HL-60 (cell line): ENCODE measurements around the gene DIP2C.

ENCODE experiments used
- DNase-seq, 2 experiments: peaks; one replicate each; pipeline ENCODE4 v3.0.0-alpha.2; 2010 to 2020; ENCODE audit warnings: low read depth in 1 of 2, low spot score in 1 of 2
- H3K27ac ChIP-seq: fragments of 250-450 bp; sonication (Bioruptor Pico); replicated peaks from 2 replicates; pipeline ENCODE4 v1.5.1; 2020; ENCODE audit warnings: mild to moderate bottlenecking, moderate library complexity
- H3K27me3 ChIP-seq: fragments of 250-450 bp; sonication (Bioruptor Pico); 2 replicates; pipeline ENCODE4 v1.5.1; 2021; ENCODE audit warnings: mild to moderate bottlenecking, moderate library complexity; ENCODE audit not compliant: insufficient read depth, poor library complexity, severe bottlenecking
- H3K4me3 ChIP-seq: replicated peaks from 2 replicates; pipeline ENCODE4 v1.5.1; 2011; ENCODE audit warnings: mild to moderate bottlenecking, control low read depth, low read length; ENCODE audit not compliant: insufficient read depth
- GABPA ChIP-seq: IDR thresholded peaks from 2 replicates; pipeline ENCODE4 v1.6.1; 2012; ENCODE audit warnings: low read depth
- POLR2AphosphoS5 ChIP-seq: IDR thresholded peaks from 2 replicates; pipeline ENCODE4 v1.6.1; 2012; ENCODE audit warnings: low read depth
- SPI1 ChIP-seq: IDR thresholded peaks from 2 replicates; pipeline ENCODE4 v1.6.1; 2012; ENCODE audit warnings: low read depth, mild to moderate bottlenecking, borderline replicate concordance
- TF ChIP-seq, protein P1 (sequence below): IDR thresholded peaks from 2 replicates; pipeline ENCODE4 v1.6.1; 2012; ENCODE audit warnings: low read depth; ENCODE audit not compliant: insufficient replicate concordance
- TF ChIP-seq, protein P2 (sequence below): IDR thresholded peaks from one replicate; pipeline ENCODE4 v1.5.1; 2011; ENCODE audit warnings: low read length, control low read depth, inconsistent platforms; ENCODE audit not compliant: insufficient read depth

The DIP2C gene

DNA sequence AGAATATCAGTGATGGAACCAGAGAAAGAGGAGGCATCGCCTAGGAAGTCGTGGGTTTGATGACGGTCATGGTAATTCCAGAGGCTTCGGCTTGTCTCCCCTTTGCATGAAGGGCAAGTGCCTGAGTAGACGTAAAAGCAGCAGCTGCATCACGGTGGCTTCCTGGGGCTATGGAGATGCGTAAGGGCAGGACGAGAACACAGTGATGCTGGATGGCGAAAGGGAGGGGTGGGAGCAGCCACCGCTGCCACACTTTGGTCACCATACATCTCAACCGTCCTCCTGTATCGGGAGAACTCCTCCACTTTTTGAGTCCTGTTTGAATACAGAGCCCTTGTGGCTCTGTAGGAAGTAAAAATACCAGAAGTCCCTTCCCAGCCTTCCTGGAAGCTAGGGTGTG, 371.5 kb downstream of the DIP2C start:
- Histone ChIP-seq H3K4me3 (no peak overlapping the region), H3K27me3 (no peaks in the 10 kb centered on the region), H3K27ac (no peak overlapping the region)
- no peak for DNase-seq
- TF ChIP-seq POLR2AphosphoS5 (no peak), SPI1 (no peak)

DNA sequence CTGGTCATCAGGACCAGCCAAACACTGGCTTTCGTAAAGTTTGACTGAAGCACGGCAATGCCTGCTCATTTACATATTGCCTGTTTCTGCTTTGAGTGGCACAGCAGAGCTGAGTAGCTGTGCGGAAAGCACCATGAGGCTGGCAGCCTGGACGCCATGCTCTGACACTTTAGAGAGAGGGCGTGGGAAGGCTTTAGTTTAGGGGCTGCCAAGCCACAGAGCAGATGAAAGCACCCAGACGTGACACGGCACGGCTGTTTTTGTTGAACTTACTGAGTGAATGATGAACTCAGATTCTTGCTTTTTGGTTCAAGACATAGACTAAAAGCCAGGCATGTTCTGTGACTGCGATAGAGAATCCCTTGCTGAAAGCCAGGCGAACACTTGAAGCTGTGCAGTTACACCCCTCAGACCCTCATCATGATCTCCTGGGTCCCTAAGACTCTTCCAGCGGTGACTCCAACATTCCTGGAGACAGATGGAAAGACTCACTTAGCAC, 372.1 kb downstream of the DIP2C start:
- TF ChIP-seq, protein P1, sequence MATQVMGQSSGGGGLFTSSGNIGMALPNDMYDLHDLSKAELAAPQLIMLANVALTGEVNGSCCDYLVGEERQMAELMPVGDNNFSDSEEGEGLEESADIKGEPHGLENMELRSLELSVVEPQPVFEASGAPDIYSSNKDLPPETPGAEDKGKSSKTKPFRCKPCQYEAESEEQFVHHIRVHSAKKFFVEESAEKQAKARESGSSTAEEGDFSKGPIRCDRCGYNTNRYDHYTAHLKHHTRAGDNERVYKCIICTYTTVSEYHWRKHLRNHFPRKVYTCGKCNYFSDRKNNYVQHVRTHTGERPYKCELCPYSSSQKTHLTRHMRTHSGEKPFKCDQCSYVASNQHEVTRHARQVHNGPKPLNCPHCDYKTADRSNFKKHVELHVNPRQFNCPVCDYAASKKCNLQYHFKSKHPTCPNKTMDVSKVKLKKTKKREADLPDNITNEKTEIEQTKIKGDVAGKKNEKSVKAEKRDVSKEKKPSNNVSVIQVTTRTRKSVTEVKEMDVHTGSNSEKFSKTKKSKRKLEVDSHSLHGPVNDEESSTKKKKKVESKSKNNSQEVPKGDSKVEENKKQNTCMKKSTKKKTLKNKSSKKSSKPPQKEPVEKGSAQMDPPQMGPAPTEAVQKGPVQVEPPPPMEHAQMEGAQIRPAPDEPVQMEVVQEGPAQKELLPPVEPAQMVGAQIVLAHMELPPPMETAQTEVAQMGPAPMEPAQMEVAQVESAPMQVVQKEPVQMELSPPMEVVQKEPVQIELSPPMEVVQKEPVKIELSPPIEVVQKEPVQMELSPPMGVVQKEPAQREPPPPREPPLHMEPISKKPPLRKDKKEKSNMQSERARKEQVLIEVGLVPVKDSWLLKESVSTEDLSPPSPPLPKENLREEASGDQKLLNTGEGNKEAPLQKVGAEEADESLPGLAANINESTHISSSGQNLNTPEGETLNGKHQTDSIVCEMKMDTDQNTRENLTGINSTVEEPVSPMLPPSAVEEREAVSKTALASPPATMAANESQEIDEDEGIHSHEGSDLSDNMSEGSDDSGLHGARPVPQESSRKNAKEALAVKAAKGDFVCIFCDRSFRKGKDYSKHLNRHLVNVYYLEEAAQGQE: no peak
- TF ChIP-seq POLR2AphosphoS5 (no peak), GABPA (no peak), SPI1 (no peak)
- TF ChIP-seq, protein P2, sequence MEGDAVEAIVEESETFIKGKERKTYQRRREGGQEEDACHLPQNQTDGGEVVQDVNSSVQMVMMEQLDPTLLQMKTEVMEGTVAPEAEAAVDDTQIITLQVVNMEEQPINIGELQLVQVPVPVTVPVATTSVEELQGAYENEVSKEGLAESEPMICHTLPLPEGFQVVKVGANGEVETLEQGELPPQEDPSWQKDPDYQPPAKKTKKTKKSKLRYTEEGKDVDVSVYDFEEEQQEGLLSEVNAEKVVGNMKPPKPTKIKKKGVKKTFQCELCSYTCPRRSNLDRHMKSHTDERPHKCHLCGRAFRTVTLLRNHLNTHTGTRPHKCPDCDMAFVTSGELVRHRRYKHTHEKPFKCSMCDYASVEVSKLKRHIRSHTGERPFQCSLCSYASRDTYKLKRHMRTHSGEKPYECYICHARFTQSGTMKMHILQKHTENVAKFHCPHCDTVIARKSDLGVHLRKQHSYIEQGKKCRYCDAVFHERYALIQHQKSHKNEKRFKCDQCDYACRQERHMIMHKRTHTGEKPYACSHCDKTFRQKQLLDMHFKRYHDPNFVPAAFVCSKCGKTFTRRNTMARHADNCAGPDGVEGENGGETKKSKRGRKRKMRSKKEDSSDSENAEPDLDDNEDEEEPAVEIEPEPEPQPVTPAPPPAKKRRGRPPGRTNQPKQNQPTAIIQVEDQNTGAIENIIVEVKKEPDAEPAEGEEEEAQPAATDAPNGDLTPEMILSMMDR: no peak
- no peak overlapping the region for H3K27ac ChIP-seq
- H3K27me3 ChIP-seq: no peaks in the 10 kb centered on the region
- no peak overlapping the region for H3K4me3 ChIP-seq
- no peak for DNase-seq

DNA sequence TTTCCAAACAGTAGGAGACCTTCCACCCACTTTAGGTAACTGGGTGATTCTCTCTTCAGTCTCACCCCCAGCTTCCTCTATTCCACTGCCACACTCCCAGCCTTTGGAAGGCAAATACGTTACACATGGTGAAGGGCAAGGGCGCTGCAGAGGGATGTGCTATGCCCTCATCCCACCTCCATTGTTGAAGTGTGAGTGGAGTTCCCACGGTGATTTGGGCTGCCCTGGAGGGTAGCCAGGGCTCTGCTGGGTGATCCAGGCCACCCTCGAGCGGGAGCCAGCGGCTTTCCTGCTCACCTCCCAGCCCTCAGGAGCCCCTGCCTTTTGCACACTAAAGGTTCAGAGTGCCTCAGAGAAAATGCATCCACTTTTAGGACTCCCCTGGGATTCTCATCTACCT, 373.1 kb downstream of the DIP2C start:
- Histone ChIP-seq H3K27me3 (no peaks in the 10 kb centered on the region), H3K4me3 (no peak overlapping the region), H3K27ac (no peak overlapping the region)
- no peak for DNase-seq
- TF ChIP-seq, protein P1: no peak
- TF ChIP-seq, protein P2: no peak
- TF ChIP-seq SPI1 (no peak), POLR2AphosphoS5 (no peak), GABPA (no peak)

DNA sequence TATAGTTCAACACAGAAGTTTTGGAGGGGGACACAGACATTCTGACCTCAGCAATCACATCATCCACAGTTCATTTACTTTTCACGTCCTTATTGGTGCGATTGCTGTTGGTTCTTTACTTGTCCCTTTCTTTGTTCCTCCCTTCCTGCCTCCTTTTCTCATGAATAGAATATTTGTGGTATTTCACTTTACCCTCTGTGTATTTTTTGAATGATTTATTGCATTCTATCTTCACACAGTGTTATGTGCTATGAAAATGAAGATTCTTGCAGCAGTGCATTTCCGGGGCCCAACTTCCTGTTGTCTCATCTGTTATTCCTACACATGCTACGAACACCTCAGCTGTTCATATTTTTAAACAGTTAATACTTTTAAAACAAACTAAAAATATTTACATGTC, 374.6 kb downstream of the DIP2C start:
- no peak for DNase-seq
- TF ChIP-seq POLR2AphosphoS5 (no peak), GABPA (no peak), SPI1 (no peak)
- TF ChIP-seq, protein P2: no peak
- TF ChIP-seq, protein P1: no peak
- no peak overlapping the region for H3K4me3 ChIP-seq

More for the DNA sequence above, 374.6 kb downstream of the DIP2C start:
- Histone ChIP-seq H3K27me3 (no peaks in the 10 kb centered on the region), H3K27ac (no peak overlapping the region)
